ENCODE data around the gene CEP152.

GRCh38 chr15:48850648-48851047, 39.8 kb upstream of the CEP152 start:
- TF ChIP-seq CTCF (IDR thresholded peaks at IDR 0.05) (no peak), POLR2A (IDR thresholded peaks at IDR 0.05) (no peak)

Measured in right lobe of liver (tissue), 4 donors.